Prostate gland (tissue), 2 donors: ENCODE data around the gene PCDHGC5. TPM values are rescaled to one million over a fixed set of nuclear protein-coding genes. Genes with fewer than 3 reads are reported as not detected.

Source experiments
- DNase-seq: peaks from one replicate; pipeline ENCODE4 v3.0.0-alpha.2; 2019; ENCODE audit warnings: low spot score
- H3K27ac ChIP-seq, 2 donors: fragments of 200-600 bp; sonication (generic); 2 replicates each; pipeline ENCODE4 v1.5.1; 2017 to 2019
- H3K27me3 ChIP-seq: fragments of 200-600 bp; sonication (generic); replicated peaks from 2 replicates; pipeline ENCODE4 v1.5.1; 2019; ENCODE audit not compliant: insufficient read depth
- H3K36me3 ChIP-seq, 2 donors: fragments of 200-600 bp; sonication (generic); 1 replicate in 1 of 2; 2 replicates in 1 of 2; pipeline versions ENCODE4 v1.5.1 to v1.8.1; 2017 to 2019
- H3K4me1 ChIP-seq: fragments of 200-600 bp; sonication (generic); replicated peaks from 2 replicates; pipeline ENCODE4 v1.5.1; 2019
- H3K4me3 ChIP-seq, 2 donors: fragments of 200-600 bp; sonication (generic); 2 replicates each; pipeline ENCODE4 v1.5.1; 2017 to 2019
- H3K9me3 ChIP-seq: fragments of 200-600 bp; sonication (generic); 2 replicates; pipeline ENCODE4 v1.5.1; 2017
- CTCF ChIP-seq, 4 experiments: fragments of 200-600 bp in 2 of 4; fragments of 450-650 bp in 2 of 4; sonication (generic) in 2 of 4; IDR thresholded peaks; 1 replicate in 3 of 4; 2 replicates in 1 of 4; pipeline ENCODE4 v1.5.1; 2016 to 2019; ENCODE audit warnings: antibody characterized with exemption in 4 of 4, mild to moderate bottlenecking in 2 of 4, moderate library complexity in 2 of 4
- POLR2A ChIP-seq: fragments of 450-650 bp; IDR thresholded peaks from one replicate; pipeline ENCODE4 v1.6.1; 2016; ENCODE audit warnings: antibody characterized with exemption, mild to moderate bottlenecking
- POLR2AphosphoS5 ChIP-seq: sonication (generic); formaldehyde crosslinking; IDR thresholded peaks from one replicate; pipeline ENCODE4 v1.6.1; 2017; ENCODE audit warnings: antibody characterized with exemption
- WGBS: methylation state at CpG from one replicate; pipeline ENCODE4 v1.1.5; 2018; 5-methylcytosine and 5-hydroxymethylcytosine counted together
- intact Hi-C: fragments of 100-400 bp; cut with DNase I; formaldehyde crosslinking; loops from one replicate; pipeline ENCODE4 v1.14.2; 2022
- total RNA-seq, 2 donors: library from RNA; depleted of rRNA; stranded (reverse); fragments of >200 nt; gene quantifications; one replicate each; pipeline ENCODE4 v1.1.0, GENCODE V29; 2016

PCDHGC5 gene
- total RNA-seq, 2 donors from 2014 or later = 0.96 to 2.7 TPM

- DNase-seq = no peak
- Histone ChIP-seq H3K27me3 (no peaks in the 10 kb centered on the region), H3K27ac (no peak within 1 kb of the TSS), H3K4me1 (no peaks in the 10 kb centered on the region), H3K36me3 (no peaks in the 10 kb centered on the region), H3K4me3 (peak within 1 kb of the TSS; percentile 21), H3K9me3 (no peaks in the 10 kb centered on the region)
- whole genome bisulfite sequencing = 3% methylated on average over 39 of the region's 39 CpGs
- TF ChIP-seq POLR2A = no peak
- no peak for TF ChIP-seq POLR2AphosphoS5
- TF ChIP-seq CTCF (IDR thresholded peaks at IDR 0.05) = no peak
- intact Hi-C loops = no loop called here
These were observed 4.1 kb upstream of the PCDHGC5 start, which contains the start of gene PCDHGC4 for GRCh38 chr5:141484641-141485311. PCDHGC4 (plus strand) TSS chr5:141485030; CDS start chr5:141485174, 144 bp downstream.

- 50% methylated on average over 38 of the region's 38 CpGs for WGBS
- no peaks in the 10 kb centered on the region for H3K9me3 ChIP-seq
- no peaks in the 10 kb centered on the region for H3K4me1 ChIP-seq
- no peak for DNase-seq
- no peak for TF ChIP-seq CTCF (IDR thresholded peaks at IDR 0.05)
- no peak for TF ChIP-seq POLR2AphosphoS5
- no peak for TF ChIP-seq POLR2A
- no peak overlapping the region for H3K27ac ChIP-seq
- peak overlapping the region in 1 of 2 donors; percentile 21 for H3K4me3 ChIP-seq
- H3K27me3 ChIP-seq = no peaks in the 10 kb centered on the region
- intact Hi-C loops = no loop called here
- no peaks in the 10 kb centered on the region for H3K36me3 ChIP-seq
These were observed 3.4 kb upstream of the PCDHGC5 start for GRCh38 chr5:141485321-141486055.

- DNase-seq = no peak
- Histone ChIP-seq H3K27me3 (no peaks in the 10 kb centered on the region), H3K9me3 (no peaks in the 10 kb centered on the region), H3K36me3 (no peaks in the 10 kb centered on the region), H3K27ac (no peak overlapping the region), H3K4me3 (no peak overlapping the region), H3K4me1 (no peaks in the 10 kb centered on the region)
- WGBS = 91% methylated on average over 9 of the region's 9 CpGs
- TF ChIP-seq POLR2A = no peak
- no peak for TF ChIP-seq POLR2AphosphoS5
- TF ChIP-seq CTCF (IDR thresholded peaks at IDR 0.05) = no peak
- intact Hi-C loops = no loop called here
These were observed 2.8 kb upstream of the PCDHGC5 start for GRCh38 chr5:141486091-141486490.

- no peak for TF ChIP-seq POLR2AphosphoS5
- TF ChIP-seq CTCF (IDR thresholded peaks at IDR 0.05) = no peak
- TF ChIP-seq POLR2A = no peak
- no peaks in the 10 kb centered on the region for H3K27me3 ChIP-seq
- H3K4me3 ChIP-seq = no peak overlapping the region
- H3K36me3 ChIP-seq = no peaks in the 10 kb centered on the region
- H3K4me1 ChIP-seq = no peaks in the 10 kb centered on the region
- intact Hi-C loops = no loop called here
- no peaks in the 10 kb centered on the region for H3K9me3 ChIP-seq
- H3K27ac ChIP-seq = no peak overlapping the region
- no peak for DNase-seq
- WGBS = 68% methylated on average over 7 of the region's 7 CpGs
These were observed 1.8 kb upstream of the PCDHGC5 start for GRCh38 chr5:141487131-141487530.
